OCI-LY7 (cell line): Measurements from ENCODE around the gene KIAA1217. TPM values are rescaled to one million over a fixed set of nuclear protein-coding genes. Genes with fewer than 3 reads are reported as not detected.

ENCODE experiments used
- BruUV-seq: library from RNA; stranded (reverse); fragments of 400-500 nt; replicated peaks from 2 replicates; lab custom pipeline; 2021; lab: Mats Ljungman, UMichigan
- CTCF ChIA-PET: fragments of 300-600 bp; sonication (Branson Sonifier 250); formaldehyde crosslinking; loops from one replicate; lab custom pipeline; 2022; ENCODE audit warnings: antibody characterized with exemption; ENCODE audit not compliant: unreplicated experiment; lab: Charles Lee
- POLR2A ChIA-PET: fragments of 300-600 bp; sonication (Branson Sonifier 250); formaldehyde crosslinking; loops from one replicate; lab custom pipeline; 2022; ENCODE audit warnings: antibody characterized with exemption; lab: Charles Lee
- DNase-seq: peaks from one replicate; pipeline ENCODE4 v3.0.0-alpha.2; 2015; ENCODE audit warnings: low spot score
- H2AFZ ChIP-seq: fragments of 200-600 bp; sonication (generic), shearing (Covaris generic); 2 replicates; pipeline ENCODE4 v1.6.1; 2014; ENCODE audit warnings: mild to moderate bottlenecking, antibody characterized with exemption, low read length, moderate library complexity
- H3K27ac ChIP-seq: fragments of 200-600 bp; sonication (generic); 2 replicates; pipeline ENCODE4 v1.5.1; 2014; ENCODE audit warnings: mixed run types, low read depth, mild to moderate bottlenecking, moderate library complexity, low read length, inconsistent platforms; ENCODE audit not compliant: poor library complexity, severe bottlenecking
- H3K36me3 ChIP-seq: fragments of 200-600 bp; sonication (generic); 2 replicates; pipeline ENCODE4 v1.6.1; 2014; ENCODE audit warnings: mild to moderate bottlenecking, antibody characterized with exemption, low read length, moderate library complexity, mixed read lengths; ENCODE audit not compliant: insufficient read depth
- H3K4me1 ChIP-seq: fragments of 200-600 bp; sonication (generic); 2 replicates; pipeline ENCODE4 v1.5.1; 2014; ENCODE audit warnings: mild to moderate bottlenecking, low read length; ENCODE audit not compliant: insufficient read depth, poor library complexity, severe bottlenecking
- H3K4me2 ChIP-seq: fragments of 200-600 bp; sonication (generic); 2 replicates; pipeline ENCODE4 v1.6.1; 2014; ENCODE audit warnings: mild to moderate bottlenecking, low read length
- H3K4me3 ChIP-seq: fragments of 200-600 bp; sonication (generic); 2 replicates; pipeline ENCODE4 v1.5.1; 2014; ENCODE audit warnings: mild to moderate bottlenecking, low read depth, low read length; ENCODE audit not compliant: poor library complexity, severe bottlenecking
- H3K79me2 ChIP-seq: fragments of 200-600 bp; sonication (generic); 2 replicates; pipeline ENCODE4 v1.6.1; 2016; ENCODE audit warnings: low read depth, mild to moderate bottlenecking, low read length, moderate library complexity, mixed read lengths; ENCODE audit not compliant: insufficient read depth
- H3K9me2 ChIP-seq: fragments of 200-600 bp; sonication (generic); 2 replicates; pipeline ENCODE4 v1.6.1; 2016; ENCODE audit warnings: mild to moderate bottlenecking, low read length, mixed read lengths; ENCODE audit not compliant: insufficient read depth
- H3K9me3 ChIP-seq: fragments of 200-600 bp; sonication (generic); 2 replicates; pipeline ENCODE4 v1.6.1; 2014; ENCODE audit warnings: mild to moderate bottlenecking, mixed run types, low read length, mixed read lengths
- H4K20me1 ChIP-seq: fragments of 200-600 bp; sonication (generic); 2 replicates; pipeline ENCODE4 v1.6.1; 2014; ENCODE audit warnings: mild to moderate bottlenecking, antibody characterized with exemption, low read length, moderate library complexity, mixed read lengths; ENCODE audit not compliant: insufficient read depth
- CTCF ChIP-seq: fragments of 200-600 bp; sonication (generic); conservative IDR thresholded peaks from 2 replicates; pipeline ENCODE4 v1.5.1; 2014; ENCODE audit warnings: mild to moderate bottlenecking, antibody characterized with exemption, low read length, moderate library complexity, mixed read lengths
- EZH2phosphoT487 ChIP-seq: fragments of 200-600 bp; sonication (generic); IDR thresholded peaks from 2 replicates; pipeline ENCODE4 v1.6.1; 2018; ENCODE audit warnings: low read depth, borderline replicate concordance, mild to moderate bottlenecking, mixed run types, antibody characterized with exemption, low read length, moderate library complexity, mixed read lengths
- intact Hi-C: fragments of 100-400 bp; cut with micrococcal nuclease; formaldehyde crosslinking; loops from one replicate; pipeline ENCODE4 v1.10.0; 2022; ENCODE audit not compliant: unreplicated experiment
- total RNA-seq, 2 experiments: library from RNA; depleted of rRNA in 1 of 2; stranded (reverse); fragments of >200 nt in 1 of 2; shearing (Covaris generic) in 1 of 2; gene quantifications; 2 replicates each; pipeline ENCODE4 v1.2.3, GENCODE V29; 2014 to 2022

Gene KIAA1217
- total RNA-seq, 2 experiments from 2014 or later: not detected

- Histone ChIP-seq H3K4me1 (no peaks in the 10 kb centered on the region), H3K27ac (no peak overlapping the region), H3K4me3 (no peak overlapping the region), H3K4me2 (no peak overlapping the region), H2AFZ (no peak overlapping the region), H3K36me3 (no peaks in the 10 kb centered on the region), H3K79me2 (no peaks in the 10 kb centered on the region), H3K9me2 (no peaks in the 10 kb centered on the region), H3K9me3 (no peaks in the 10 kb centered on the region), H4K20me1 (no peaks in the 10 kb centered on the region)
- BruUV-seq: no TSS peak
- CTCF ChIA-PET: no interaction called here
- TF ChIP-seq EZH2phosphoT487 (no peak), CTCF (no peak)
- POLR2A ChIA-PET: interaction anchor here (0.7 kb wide), 1 partner anchor 47 kb away, joined by 3 read pairs; no protein-coding TSS in a partner anchor
- DNase-seq: no peak
- intact Hi-C loops: no loop called here
These were observed 366.6 kb downstream of the KIAA1217 start for GRCh38 chr10:24575481-24576002.

GRCh38 chr10:24579448-24579847 lies 370.5 kb downstream of the KIAA1217 start:
- no peak for DNase-seq
- Histone ChIP-seq H3K9me2 (no peaks in the 10 kb centered on the region), H3K27ac (no peak overlapping the region), H4K20me1 (no peaks in the 10 kb centered on the region), H3K79me2 (no peaks in the 10 kb centered on the region), H2AFZ (no peak overlapping the region), H3K36me3 (no peaks in the 10 kb centered on the region), H3K4me1 (no peaks in the 10 kb centered on the region), H3K9me3 (no peaks in the 10 kb centered on the region), H3K4me3 (no peak overlapping the region), H3K4me2 (no peak overlapping the region)
- no TSS peak for BruUV-seq
- intact Hi-C loops: no loop called here
- ChIA-PET CTCF (no interaction called here), POLR2A (no interaction called here)
- TF ChIP-seq CTCF: no peak
- TF ChIP-seq EZH2phosphoT487: no peak

- no peaks in the 10 kb centered on the region for H4K20me1 ChIP-seq
- no peak for DNase-seq
- no peak overlapping the region for H3K4me3 ChIP-seq
- no peaks in the 10 kb centered on the region for H3K9me2 ChIP-seq
- no peaks in the 10 kb centered on the region for H3K4me1 ChIP-seq
- BruUV-seq: no TSS peak
- no peaks in the 10 kb centered on the region for H3K79me2 ChIP-seq
- no peaks in the 10 kb centered on the region for H3K36me3 ChIP-seq
- ChIA-PET POLR2A (no interaction called here), CTCF (no interaction called here)
- no peaks in the 10 kb centered on the region for H3K9me3 ChIP-seq
- intact Hi-C loops: no loop called here
- no peak overlapping the region for H3K4me2 ChIP-seq
- H2AFZ ChIP-seq: no peak overlapping the region
- no peak overlapping the region for H3K27ac ChIP-seq
- TF ChIP-seq CTCF (no peak), EZH2phosphoT487 (no peak)
These were observed 371.0 kb downstream of the KIAA1217 start for GRCh38 chr10:24579906-24580305.
